ENCODE measurements around the gene RGS7.

GRCh38 chr1:241022366-241022765 lies 334.6 kb downstream of the RGS7 start:
- TF ChIP-seq CTCF (optimal IDR thresholded peaks at IDR 0.05 in 1 of 3, IDR thresholded peaks at IDR 0.05 in 1 of 3, conservative IDR thresholded peaks at IDR 0.05 in 1 of 3; ENCODE audit: extremely low read depth in 1 of 3, insufficient read depth in 2 of 3, low read length in 3 of 3), result no peak
- no peak for TF ChIP-seq EZH2 (IDR thresholded peaks at IDR 0.05; ENCODE audit: low read length)

All from keratinocyte (primary cell).